Adrenal gland (tissue), 5 donors: ENCODE data around the gene COX4I1.

Experiments used
- CTCF ChIP-seq, 6 experiments: fragments of 450-650 bp in 4 of 6; fragments of 200-600 bp in 2 of 6; sonication (generic) in 1 of 6; IDR thresholded peaks; 1 replicate in 5 of 6; 2 replicates in 1 of 6; pipeline versions ENCODE4 v1.5.1 to v1.8.0; 2016 to 2021; ENCODE audit warnings: antibody characterized with exemption in 6 of 6, mild to moderate bottlenecking in 2 of 6, moderate library complexity in 1 of 6
- POLR2A ChIP-seq, 2 donors: fragments of 450-650 bp; IDR thresholded peaks; one replicate each; pipeline ENCODE4 v1.6.1; 2017; ENCODE audit warnings: antibody characterized with exemption in 2 of 2, mild to moderate bottlenecking in 2 of 2, moderate library complexity in 1 of 2
- donor health status: DM: no; HTN: no; CAD: no.

- TF ChIP-seq CTCF (IDR thresholded peaks at IDR 0.05) (no peak), POLR2A (IDR thresholded peaks at IDR 0.05) (no peak)
Observed at GRCh38 chr16:85843471-85844168, 44.1 kb downstream of the COX4I1 start.
